Right lobe of liver (tissue), 6 donors: ENCODE data around the gene CNOT6L. TPM values are rescaled to one million over a fixed set of nuclear protein-coding genes. Genes with fewer than 3 reads are reported as not detected.
"Not testable (repeated sequence)": the region's sequence is repeated elsewhere in the genome, so short reads cannot be mapped to it uniquely, and the experiment has no call there.

Experiments
- ATAC-seq, 4 donors: fragments of 200-7000 bp; cut with Tn5 transposase; one replicate each; pipeline ENCODE4 v1.9.1; 2020; ENCODE audit warnings: mild to moderate bottlenecking in 4 of 4, moderate library complexity in 4 of 4
- DNase-seq, 3 donors: peaks; one replicate each; pipeline ENCODE4 v3.0.0-alpha.2; 2020
- H3K27ac ChIP-seq, 3 donors: fragments of 200-600 bp; one replicate each; pipeline ENCODE4 v1.8.0; 2022
- H3K27me3 ChIP-seq, 2 donors: fragments of 200-600 bp; one replicate each; pipeline ENCODE4 v1.8.0; 2022
- H3K36me3 ChIP-seq, 4 donors: fragments of 200-600 bp; sonication (generic) in 1 of 4; one replicate each; pipeline versions ENCODE4 v1.5.1 to v1.8.0; 2017 to 2022; ENCODE audit warnings: control low read depth in 1 of 4
- H3K4me1 ChIP-seq, 4 donors: fragments of 200-600 bp; sonication (generic) in 1 of 4; one replicate each; pipeline versions ENCODE4 v1.5.1 to v1.8.0; 2017 to 2022; ENCODE audit warnings: control low read depth in 1 of 4
- H3K4me3 ChIP-seq, 3 donors: fragments of 200-600 bp; one replicate each; pipeline ENCODE4 v1.8.0; 2022
- H3K9me3 ChIP-seq, 4 donors: fragments of 200-600 bp; sonication (generic) in 1 of 4; one replicate each; pipeline versions ENCODE4 v1.5.1 to v1.8.0; 2017 to 2022; ENCODE audit warnings: control low read depth in 1 of 4
- POLR2A ChIP-seq: fragments of 450-650 bp; IDR thresholded peaks from one replicate; pipeline ENCODE4 v1.6.1; 2017; ENCODE audit warnings: antibody characterized with exemption, mild to moderate bottlenecking
- WGBS: methylation state at CpG from one replicate; pipeline ENCODE4 v1.1.6; 2018; ENCODE audit warnings: low coverage, low lambda C conversion rate; ENCODE audit not compliant: insufficient coverage; ENCODE audit errors: missing lambda C conversion rate; 5-methylcytosine and 5-hydroxymethylcytosine counted together
- intact Hi-C, 2 donors: fragments of 100-400 bp; cut with DNase I; formaldehyde crosslinking; loops; one replicate each; pipeline versions ENCODE4 v1.11.2 to v1.14.1; 2022
- total RNA-seq, 6 experiments: library from RNA; depleted of rRNA in 2 of 6; stranded (reverse); fragments of >200 nt in 2 of 6; fragmentation: NEBNext Ultra II Directional in 3 of 6; extraction: Animal tissue kit (Norgen Biotek cat#: 25700) in 3 of 6; gene quantifications; one replicate each; pipeline versions ENCODE4 v1.1.0 to v1.2.4, GENCODE V29; 2016 to 2023
- TF ChIP-seq, protein P1 (sequence below), 4 donors: fragments of 200-600 bp in 3 of 4; fragments of 450-650 bp in 1 of 4; IDR thresholded peaks; one replicate each; pipeline versions ENCODE4 v1.5.1 to v1.8.0; 2016 to 2022; ENCODE audit warnings: antibody characterized with exemption in 4 of 4, mild to moderate bottlenecking in 2 of 4
- donor health status: DM: no; HTN: yes; CAD: no.
- donor health status: DM: no; HTN: no; CAD: no.
- donor health status: DM: no; HTN: no; CAD: no.
- donor health status: DM: no; HTN: yes; CAD: no.
- donor health status: DM: no; HTN: yes; CAD: no.

The CNOT6L gene
- total RNA-seq, 6 experiments from 2014 or later: 9.1 to 38.1 (median 25.0) TPM

DNA sequence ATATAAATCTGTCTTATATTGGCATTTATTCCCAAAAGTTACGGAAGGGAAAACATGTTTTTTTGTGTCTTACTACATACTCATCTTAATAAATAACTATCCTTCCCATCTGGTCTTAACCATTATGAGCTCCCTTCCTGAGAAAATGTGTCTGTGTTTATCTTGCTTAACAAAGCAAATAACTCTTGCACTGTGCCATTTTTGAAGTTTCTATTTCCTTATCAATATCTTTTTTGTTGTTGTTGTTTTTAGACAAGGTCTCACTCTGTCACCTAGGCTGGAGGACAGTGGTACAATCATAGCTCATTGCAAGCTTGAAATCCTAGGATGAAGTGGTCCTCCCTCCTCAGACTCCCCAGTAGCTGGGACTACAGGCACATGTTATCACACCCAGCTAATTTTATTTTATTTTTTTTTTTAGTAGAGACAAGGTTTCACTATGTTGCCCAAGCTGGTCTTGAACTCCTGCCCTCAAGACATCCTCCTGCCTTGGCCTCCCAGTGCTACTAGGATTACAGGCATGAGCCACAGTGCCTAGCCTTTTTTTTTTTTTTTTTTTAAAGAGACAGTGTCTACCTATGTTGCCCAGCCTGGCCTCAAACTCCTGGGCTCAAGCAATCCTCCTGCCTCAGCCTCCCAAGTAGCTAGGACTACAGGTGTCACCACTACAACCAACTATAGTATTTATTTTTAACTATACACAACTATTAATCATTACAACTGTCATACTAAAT lies 36.9 kb downstream of the CNOT6L start:
- WGBS: 91% methylated on average over 1 of the region's 1 CpG

DNA sequence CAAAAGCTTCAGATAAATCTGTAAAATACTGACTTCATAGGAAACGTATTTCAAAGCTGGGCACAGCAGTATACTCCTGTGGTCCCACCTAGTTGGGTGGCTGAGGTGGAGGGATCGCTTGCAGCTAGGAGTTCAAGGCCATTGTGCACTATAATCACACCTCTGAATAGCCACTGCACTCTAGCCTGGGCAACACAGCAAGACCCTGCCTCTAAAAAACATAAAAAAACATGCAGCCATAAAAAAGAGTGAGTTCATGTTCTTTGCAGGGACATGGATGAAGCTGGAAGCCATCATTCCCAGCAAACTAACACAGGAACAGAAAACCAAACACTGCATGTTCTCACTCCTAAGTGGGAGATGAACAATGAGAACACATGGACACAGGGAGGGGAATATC lies 38.4 kb downstream of the CNOT6L start:
- WGBS: 100% methylated on average over 2 of the region's 2 CpGs
- DNase-seq, H3K9me3 ChIP-seq, H3K27me3 ChIP-seq, ATAC-seq, H3K4me3 ChIP-seq, H3K27ac ChIP-seq, H3K36me3 ChIP-seq, intact Hi-C loops: not testable (repeated sequence)
- H3K4me1 ChIP-seq: peaks cover 0 to 21% (median 0%) of the 10 kb centered on the region in 4 donors

More for the DNA sequence above, 36.9 kb downstream of the CNOT6L start:
- no peak overlapping the region for H3K4me3 ChIP-seq
- DNase-seq: no peak
- H3K27ac ChIP-seq: no peak overlapping the region
- peak in 1 of 4 donors; percentile 37 for ATAC-seq
- H3K36me3 ChIP-seq: no peaks in the 10 kb centered on the region
- H3K4me1 ChIP-seq: peaks cover 0 to 16% (median 0%) of the 10 kb centered on the region in 4 donors
- H3K9me3 ChIP-seq: no peaks in the 10 kb centered on the region
- intact Hi-C loops: no loop called here
- TF ChIP-seq POLR2A: no peak
- TF ChIP-seq, protein P1, sequence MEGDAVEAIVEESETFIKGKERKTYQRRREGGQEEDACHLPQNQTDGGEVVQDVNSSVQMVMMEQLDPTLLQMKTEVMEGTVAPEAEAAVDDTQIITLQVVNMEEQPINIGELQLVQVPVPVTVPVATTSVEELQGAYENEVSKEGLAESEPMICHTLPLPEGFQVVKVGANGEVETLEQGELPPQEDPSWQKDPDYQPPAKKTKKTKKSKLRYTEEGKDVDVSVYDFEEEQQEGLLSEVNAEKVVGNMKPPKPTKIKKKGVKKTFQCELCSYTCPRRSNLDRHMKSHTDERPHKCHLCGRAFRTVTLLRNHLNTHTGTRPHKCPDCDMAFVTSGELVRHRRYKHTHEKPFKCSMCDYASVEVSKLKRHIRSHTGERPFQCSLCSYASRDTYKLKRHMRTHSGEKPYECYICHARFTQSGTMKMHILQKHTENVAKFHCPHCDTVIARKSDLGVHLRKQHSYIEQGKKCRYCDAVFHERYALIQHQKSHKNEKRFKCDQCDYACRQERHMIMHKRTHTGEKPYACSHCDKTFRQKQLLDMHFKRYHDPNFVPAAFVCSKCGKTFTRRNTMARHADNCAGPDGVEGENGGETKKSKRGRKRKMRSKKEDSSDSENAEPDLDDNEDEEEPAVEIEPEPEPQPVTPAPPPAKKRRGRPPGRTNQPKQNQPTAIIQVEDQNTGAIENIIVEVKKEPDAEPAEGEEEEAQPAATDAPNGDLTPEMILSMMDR (IDR thresholded peaks at IDR 0.05): no peak
- H3K27me3 ChIP-seq: no peaks in the 10 kb centered on the region

DNA sequence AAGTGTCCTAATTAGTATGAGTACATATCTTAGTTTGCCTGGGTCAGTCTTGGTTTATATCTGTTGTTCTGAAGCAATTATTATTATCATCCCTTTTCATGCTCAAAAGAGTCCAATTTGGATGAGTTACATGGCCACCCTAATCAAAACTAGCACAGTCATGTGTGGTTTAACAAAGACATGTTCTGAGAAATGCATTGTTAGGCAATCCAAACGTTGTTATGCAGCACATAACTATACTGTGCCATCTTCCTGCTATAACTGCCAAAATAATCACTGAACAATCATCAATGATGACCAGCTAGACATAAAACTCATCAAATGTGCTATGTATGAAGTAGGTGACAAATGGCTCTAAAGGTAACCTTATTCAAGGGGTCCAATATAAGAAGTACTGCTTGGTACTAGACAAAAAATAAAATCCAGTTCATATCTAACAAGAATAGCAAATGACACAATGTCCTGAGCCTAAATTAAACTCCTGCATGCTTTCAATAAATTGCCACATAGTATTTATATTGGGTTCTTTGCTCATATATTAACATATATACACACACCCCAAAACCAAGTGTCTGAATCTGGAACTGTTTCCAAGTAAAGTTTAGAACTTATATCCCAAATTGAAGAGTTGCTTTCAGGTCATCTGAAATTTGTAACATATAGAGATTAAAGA lies 41.9 kb downstream of the CNOT6L start:
- no peak overlapping the region for H3K4me3 ChIP-seq
- intact Hi-C loops: no loop called here
- peak in 3 of 4 donors; percentile 31 to 81 (median 42) for ATAC-seq

DNA sequence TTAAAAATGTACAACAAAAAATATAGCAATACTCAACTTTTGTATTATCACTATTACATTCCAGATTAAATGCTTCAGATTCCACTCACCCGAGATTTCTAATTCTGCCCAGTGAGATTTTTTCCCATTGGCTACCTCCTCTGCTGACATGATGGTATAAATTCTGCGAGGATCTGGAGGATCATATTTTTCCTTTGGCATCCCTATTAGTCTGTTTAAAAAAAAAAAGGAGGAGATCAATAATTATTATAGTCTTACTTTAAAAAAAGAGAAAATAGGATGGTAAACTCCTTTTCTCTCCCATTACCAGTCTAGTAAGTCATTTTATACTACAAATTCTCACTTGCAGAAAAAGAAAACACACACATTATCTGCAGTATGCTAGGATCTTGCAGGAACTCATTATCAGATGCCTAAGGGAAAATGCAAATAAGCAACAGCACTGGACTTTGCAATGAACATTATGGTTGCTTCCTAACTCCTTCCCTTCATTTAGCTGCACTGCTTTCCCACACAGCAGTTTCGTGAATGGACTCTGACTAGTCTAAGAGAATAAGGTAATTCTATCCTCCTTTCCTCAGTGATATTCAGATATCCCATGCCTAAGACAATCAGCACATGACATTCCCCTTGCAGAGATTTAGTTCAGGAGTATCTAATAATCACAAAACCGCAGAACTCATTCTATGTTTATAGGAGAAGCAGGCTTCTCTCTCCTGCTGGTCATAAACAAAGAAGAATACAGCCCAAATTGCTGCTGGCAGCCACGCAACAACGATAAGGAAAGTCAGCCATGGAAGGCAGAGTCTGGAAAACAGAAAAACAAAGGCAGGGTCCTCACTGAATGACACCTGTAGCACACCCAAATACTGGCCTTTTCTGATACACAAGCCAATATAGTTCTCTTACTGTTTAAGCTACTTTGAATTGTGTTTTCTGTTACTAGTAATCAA lies 42.7 kb downstream of the CNOT6L start:
- no peak for TF ChIP-seq POLR2A
- TF ChIP-seq, protein P1 (IDR thresholded peaks at IDR 0.05): no peak
- no peak for DNase-seq
- no peaks in the 10 kb centered on the region for H3K9me3 ChIP-seq
- peak in 2 of 4 donors; percentile 14 to 19 for ATAC-seq
- H3K36me3 ChIP-seq: peaks cover 0 to 2% (median under 1%) of the 10 kb centered on the region in 4 donors
- no peaks in the 10 kb centered on the region for H3K27me3 ChIP-seq
- peaks cover 0 to 8% (median 0%) of the 10 kb centered on the region in 4 donors for H3K4me1 ChIP-seq
- intact Hi-C loops: no loop called here
- 76% methylated on average over 6 of the region's 6 CpGs for WGBS
- H3K4me3 ChIP-seq: no peak overlapping the region
- no peak overlapping the region for H3K27ac ChIP-seq

More for the DNA sequence above, 41.9 kb downstream of the CNOT6L start:
- H3K4me1 ChIP-seq: peaks cover 0 to 15% (median 0%) of the 10 kb centered on the region in 4 donors
- no peak overlapping the region for H3K27ac ChIP-seq
- H3K36me3 ChIP-seq: peaks cover 0 to 2% (median 0%) of the 10 kb centered on the region in 4 donors
- TF ChIP-seq, protein P1 (IDR thresholded peaks at IDR 0.05): no peak
- no peak for TF ChIP-seq POLR2A
- no peak for DNase-seq
- H3K9me3 ChIP-seq: no peaks in the 10 kb centered on the region
- no peaks in the 10 kb centered on the region for H3K27me3 ChIP-seq
- whole genome bisulfite sequencing: 0% methylated on average over 1 of the region's 1 CpG
